IPS-20b (cell line): ENCODE data around the gene SLC8A1.

Source experiments
- H3K27ac ChIP-seq: one replicate; pipeline ENCODE4 v1.5.1; 2013; ENCODE audit warnings: low read length
- H3K27me3 ChIP-seq: 2 replicates; pipeline ENCODE4 v1.6.1; 2013; ENCODE audit warnings: mild to moderate bottlenecking, low read length, inconsistent platforms; ENCODE audit not compliant: insufficient read depth
- H3K36me3 ChIP-seq: 2 replicates; pipeline ENCODE4 v1.6.1; 2013; ENCODE audit warnings: low read depth, mild to moderate bottlenecking, inconsistent platforms, low read length, moderate library complexity; ENCODE audit not compliant: insufficient read depth
- H3K4me1 ChIP-seq: 2 replicates; pipeline ENCODE4 v1.6.1; 2013; ENCODE audit warnings: mild to moderate bottlenecking, control low read depth, inconsistent platforms, low read length, moderate library complexity; ENCODE audit not compliant: insufficient read depth
- H3K4me3 ChIP-seq: 2 replicates; pipeline ENCODE4 v1.5.1; 2013; ENCODE audit warnings: mild to moderate bottlenecking, low read length, inconsistent platforms
- H3K9ac ChIP-seq: 2 replicates; pipeline ENCODE4 v1.6.1; 2013; ENCODE audit warnings: low read depth, mild to moderate bottlenecking, inconsistent platforms, low read length, moderate library complexity
- H3K9me3 ChIP-seq: 2 replicates; pipeline ENCODE4 v1.6.1; 2013; ENCODE audit warnings: mild to moderate bottlenecking, low read depth, low read length, inconsistent platforms; ENCODE audit not compliant: insufficient read depth

SLC8A1 gene

DNA sequence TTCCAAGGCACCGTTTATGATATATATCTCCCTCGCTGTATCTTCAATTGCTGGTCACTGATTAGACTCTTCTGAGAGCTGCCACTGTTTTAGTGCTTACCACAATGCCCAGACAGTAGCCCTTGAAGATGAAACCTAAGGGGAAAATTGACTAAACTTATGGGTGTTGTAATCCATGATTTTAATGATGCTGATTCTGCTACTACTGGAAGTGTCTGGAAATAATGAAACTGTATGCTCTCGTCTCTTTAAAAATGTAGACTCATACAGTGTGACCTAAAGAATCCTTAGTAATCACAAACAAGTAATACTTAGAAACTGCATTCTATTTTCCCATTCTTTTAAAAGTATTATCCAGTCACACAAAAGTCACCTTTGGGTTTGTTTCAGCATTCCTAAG, 5.5 kb upstream of the SLC8A1 start:
- H3K9ac ChIP-seq: no peak overlapping the region
- no peak overlapping the region for H3K27ac ChIP-seq
- no peak overlapping the region for H3K4me3 ChIP-seq
- no peaks in the 10 kb centered on the region for H3K36me3 ChIP-seq
- peaks cover 7% of the 10 kb centered on the region; the same call in 1 of the 2 replicates for H3K4me1 ChIP-seq
- peaks cover 20% of the 10 kb centered on the region for H3K27me3 ChIP-seq
- no peaks in the 10 kb centered on the region for H3K9me3 ChIP-seq

- Histone ChIP-seq H3K27me3 (peaks cover 23% of the 10 kb centered on the region), H3K36me3 (no peaks in the 10 kb centered on the region), H3K4me1 (peaks cover 7% of the 10 kb centered on the region; the same call in 1 of the 2 replicates), H3K9ac (no peak overlapping the region), H3K4me3 (no peak overlapping the region), H3K27ac (no peak overlapping the region), H3K9me3 (no peaks in the 10 kb centered on the region)
Measured at GRCh38 chr2:40456926-40457325, 5.0 kb upstream of the SLC8A1 start.

DNA sequence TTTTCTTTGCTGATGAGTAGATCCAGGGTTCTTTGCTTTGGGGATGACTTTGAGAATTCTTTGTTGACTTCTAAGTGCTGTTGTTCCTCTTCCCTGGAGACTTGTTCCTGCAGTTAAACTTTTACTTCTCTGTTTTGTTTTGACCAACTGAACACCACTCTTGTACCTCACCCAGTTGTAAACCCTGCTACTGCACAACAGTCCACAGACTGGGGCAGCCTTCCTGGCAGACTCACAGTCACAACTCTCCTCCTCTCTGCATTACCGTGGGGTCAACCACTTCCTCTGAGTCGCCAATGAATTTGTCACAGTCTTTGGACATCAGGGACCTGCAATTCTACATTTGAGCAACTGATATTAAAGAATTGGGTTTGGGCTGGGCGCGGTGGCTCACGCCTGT, 3.8 kb upstream of the SLC8A1 start:
- H3K9ac ChIP-seq: no peak overlapping the region
- no peaks in the 10 kb centered on the region for H3K36me3 ChIP-seq
- no peak overlapping the region for H3K27ac ChIP-seq
- H3K9me3 ChIP-seq: no peaks in the 10 kb centered on the region
- peaks cover 7% of the 10 kb centered on the region; the same call in 1 of the 2 replicates for H3K4me1 ChIP-seq
- H3K4me3 ChIP-seq: no peak overlapping the region
- H3K27me3 ChIP-seq: peaks cover 35% of the 10 kb centered on the region

- no peak overlapping the region for H3K9ac ChIP-seq
- H3K4me1 ChIP-seq: peaks cover 7% of the 10 kb centered on the region; the same call in 1 of the 2 replicates
- no peaks in the 10 kb centered on the region for H3K9me3 ChIP-seq
- H3K36me3 ChIP-seq: no peaks in the 10 kb centered on the region
- H3K27ac ChIP-seq: no peak overlapping the region
- H3K4me3 ChIP-seq: no peak overlapping the region
- peaks cover 49% of the 10 kb centered on the region for H3K27me3 ChIP-seq
Measured at GRCh38 chr2:40454321-40454720, 2.4 kb upstream of the SLC8A1 start.

- Histone ChIP-seq H3K36me3 (no peaks in the 10 kb centered on the region), H3K4me3 (peak overlapping the region; percentile 70), H3K9ac (no peak overlapping the region), H3K9me3 (no peaks in the 10 kb centered on the region), H3K27me3 (peaks cover 50% of the 10 kb centered on the region), H3K27ac (no peak overlapping the region), H3K4me1 (peaks cover 7% of the 10 kb centered on the region; the same call in 1 of the 2 replicates)
Measured at GRCh38 chr2:40452786-40453185, 896 bp upstream of the SLC8A1 start.

DNA sequence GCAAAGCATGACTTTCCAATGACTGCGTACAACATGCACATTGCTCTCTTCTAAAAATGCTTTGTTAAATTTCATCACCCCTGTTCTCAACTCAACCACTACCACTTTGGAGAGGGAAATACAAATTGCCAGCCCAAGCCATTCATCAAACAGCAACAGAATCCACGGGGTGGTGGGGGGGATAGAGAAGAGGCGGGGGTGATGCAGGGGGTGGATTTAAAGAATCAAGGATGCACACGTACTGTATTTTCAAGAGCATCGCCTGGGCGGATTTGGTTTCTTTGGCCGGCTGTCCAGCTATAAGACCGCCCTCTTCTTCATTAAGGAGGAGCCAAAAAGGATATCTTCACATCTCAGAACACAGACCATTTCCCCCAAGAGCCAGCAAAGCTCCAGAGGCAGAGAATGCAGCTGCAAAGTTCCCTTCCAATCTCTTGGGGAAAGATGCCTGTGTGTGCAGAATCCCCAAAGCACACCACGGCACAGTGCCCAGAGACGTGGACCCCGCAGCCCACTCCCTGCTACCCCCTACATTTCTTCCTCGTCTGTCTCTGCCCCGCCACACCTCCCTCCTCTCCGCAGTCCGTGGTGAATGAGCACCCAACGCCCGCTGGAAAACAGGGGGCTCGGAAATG, 977 bp downstream of the SLC8A1 start:
- Histone ChIP-seq H3K9me3 (no peaks in the 10 kb centered on the region), H3K4me1 (peaks cover 7% of the 10 kb centered on the region; the same call in 1 of the 2 replicates), H3K9ac (peak overlapping the region; percentile 34), H3K27ac (no peak overlapping the region), H3K27me3 (peaks cover 50% of the 10 kb centered on the region), H3K4me3 (peak overlapping the region; percentile 86), H3K36me3 (no peaks in the 10 kb centered on the region)

DNA sequence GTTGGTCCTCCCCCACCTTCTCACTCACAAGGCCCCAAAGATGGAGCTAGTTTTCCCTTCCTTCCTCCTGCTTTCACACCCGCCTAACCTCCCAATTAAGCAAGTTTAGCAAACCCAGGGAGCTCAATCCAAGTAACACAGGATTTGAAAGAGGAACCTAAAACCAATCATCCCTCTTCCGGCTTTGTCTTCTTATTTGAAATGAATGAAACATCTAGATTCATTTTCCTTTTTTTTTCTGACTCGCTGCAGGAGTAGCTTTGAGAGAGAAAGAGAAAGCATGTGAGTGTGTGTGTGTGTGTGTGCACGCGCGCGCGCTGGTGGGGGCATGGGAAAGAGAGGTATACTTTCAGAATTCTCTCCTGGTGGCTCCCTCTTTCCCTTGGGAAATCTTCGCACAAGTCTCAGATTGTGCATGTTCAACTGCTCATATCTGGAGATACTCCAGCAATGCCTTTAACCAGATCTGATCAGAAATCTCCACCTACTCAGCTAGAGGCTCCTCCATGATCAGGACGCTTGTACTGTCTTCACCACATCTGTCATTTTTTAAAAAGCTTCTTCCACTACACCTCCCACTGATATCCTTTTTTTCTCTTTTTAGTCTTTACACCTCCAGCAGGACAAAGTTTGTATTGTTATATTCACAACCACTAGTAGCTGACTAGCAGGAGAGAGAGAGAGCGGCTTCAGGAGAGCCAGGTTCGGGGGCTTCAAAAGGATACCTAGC, 1.7 kb downstream of the SLC8A1 start:
- Histone ChIP-seq H3K9me3 (no peaks in the 10 kb centered on the region), H3K27me3 (peaks cover 50% of the 10 kb centered on the region), H3K27ac (no peak overlapping the region), H3K4me1 (peaks cover 7% of the 10 kb centered on the region; the same call in 1 of the 2 replicates), H3K4me3 (peak overlapping the region; percentile 86; the same call in 1 of the 2 replicates), H3K36me3 (no peaks in the 10 kb centered on the region), H3K9ac (no peak overlapping the region)

- Histone ChIP-seq H3K27me3 (peaks cover 42% of the 10 kb centered on the region), H3K4me3 (no peak overlapping the region), H3K27ac (no peak overlapping the region), H3K9me3 (no peaks in the 10 kb centered on the region), H3K9ac (no peak overlapping the region), H3K36me3 (no peaks in the 10 kb centered on the region), H3K4me1 (peaks cover 7% of the 10 kb centered on the region; the same call in 1 of the 2 replicates)
Measured at GRCh38 chr2:40448476-40449079, 3.3 kb downstream of the SLC8A1 start.

DNA sequence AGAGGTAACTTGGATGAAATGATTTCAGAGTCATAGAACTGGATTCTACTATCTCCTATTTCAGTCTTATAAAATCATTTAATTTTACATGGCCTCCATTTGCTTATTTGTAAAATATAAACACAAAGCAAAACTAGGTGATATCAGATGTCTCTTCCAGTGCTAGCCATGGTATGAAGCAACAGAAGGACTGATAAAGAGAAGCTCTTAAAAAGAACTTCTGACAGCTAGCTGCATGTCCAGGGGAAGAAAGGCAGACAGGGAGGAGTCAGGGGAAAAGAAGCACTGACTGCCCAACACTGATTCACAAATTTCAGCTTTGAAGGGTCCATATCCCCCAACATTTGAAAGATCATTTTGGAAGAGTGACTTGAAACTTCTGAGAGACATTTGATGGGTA, 6.4 kb downstream of the SLC8A1 start:
- H3K9me3 ChIP-seq: no peaks in the 10 kb centered on the region
- no peak overlapping the region for H3K9ac ChIP-seq
- H3K36me3 ChIP-seq: no peaks in the 10 kb centered on the region
- no peak overlapping the region for H3K4me3 ChIP-seq
- no peaks in the 10 kb centered on the region; the same call in 1 of the 2 replicates for H3K4me1 ChIP-seq
- H3K27ac ChIP-seq: no peak overlapping the region
- peaks cover 12% of the 10 kb centered on the region for H3K27me3 ChIP-seq

DNA sequence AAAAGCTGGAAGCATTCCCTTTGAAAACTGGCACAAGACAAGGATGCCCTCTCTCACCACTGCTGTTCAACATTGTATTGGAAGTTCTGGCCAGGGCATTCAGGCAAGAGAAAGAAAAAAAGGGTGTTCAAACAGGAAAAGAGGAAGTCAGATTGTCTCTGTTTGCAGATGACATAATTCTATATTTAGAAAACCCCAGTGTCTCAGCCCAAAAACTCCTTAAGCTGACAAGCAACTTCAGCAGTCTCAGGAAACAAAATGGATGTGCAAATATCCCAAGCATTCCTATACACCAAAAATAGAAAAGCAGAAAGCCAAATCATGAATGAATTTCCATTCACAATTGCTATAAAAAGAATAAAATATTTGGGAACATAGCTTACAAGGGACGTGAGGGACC, 11.1 kb downstream of the SLC8A1 start:
- Histone ChIP-seq H3K27me3 (no peaks in the 10 kb centered on the region), H3K27ac (no peak overlapping the region), H3K36me3 (no peaks in the 10 kb centered on the region), H3K4me1 (no peaks in the 10 kb centered on the region), H3K9me3 (no peaks in the 10 kb centered on the region), H3K4me3 (no peak overlapping the region), H3K9ac (no peak overlapping the region)

- H3K4me3 ChIP-seq: no peak overlapping the region
- no peak overlapping the region for H3K27ac ChIP-seq
- H3K27me3 ChIP-seq: no peaks in the 10 kb centered on the region
- no peaks in the 10 kb centered on the region for H3K4me1 ChIP-seq
- H3K9ac ChIP-seq: no peak overlapping the region
- no peaks in the 10 kb centered on the region for H3K36me3 ChIP-seq
- H3K9me3 ChIP-seq: no peaks in the 10 kb centered on the region
Measured at GRCh38 chr2:40439473-40439872, 12.4 kb downstream of the SLC8A1 start.

- H3K4me3 ChIP-seq: no peak overlapping the region
- H3K27me3 ChIP-seq: no peaks in the 10 kb centered on the region
- no peak overlapping the region for H3K27ac ChIP-seq
- no peaks in the 10 kb centered on the region for H3K4me1 ChIP-seq
- H3K9me3 ChIP-seq: no peaks in the 10 kb centered on the region
- H3K36me3 ChIP-seq: no peaks in the 10 kb centered on the region
- H3K9ac ChIP-seq: no peak overlapping the region
Measured at GRCh38 chr2:40436093-40436475, 15.8 kb downstream of the SLC8A1 start.
